Ramos (cell line): ENCODE measurements around the gene SHMT2.
"Not testable (repeated sequence)": the region's sequence is repeated elsewhere in the genome, so short reads cannot be mapped to it uniquely, and the experiment has no call there.

Experiments used
- in situ Hi-C: fragments of 300-500 bp; cut with MboI; formaldehyde crosslinking; loops from one replicate; pipeline ENCODE4 v1.14.3; 2022; ENCODE audit warnings: low sequenced_read_pairs; ENCODE audit not compliant: unreplicated experiment

Gene SHMT2

DNA sequence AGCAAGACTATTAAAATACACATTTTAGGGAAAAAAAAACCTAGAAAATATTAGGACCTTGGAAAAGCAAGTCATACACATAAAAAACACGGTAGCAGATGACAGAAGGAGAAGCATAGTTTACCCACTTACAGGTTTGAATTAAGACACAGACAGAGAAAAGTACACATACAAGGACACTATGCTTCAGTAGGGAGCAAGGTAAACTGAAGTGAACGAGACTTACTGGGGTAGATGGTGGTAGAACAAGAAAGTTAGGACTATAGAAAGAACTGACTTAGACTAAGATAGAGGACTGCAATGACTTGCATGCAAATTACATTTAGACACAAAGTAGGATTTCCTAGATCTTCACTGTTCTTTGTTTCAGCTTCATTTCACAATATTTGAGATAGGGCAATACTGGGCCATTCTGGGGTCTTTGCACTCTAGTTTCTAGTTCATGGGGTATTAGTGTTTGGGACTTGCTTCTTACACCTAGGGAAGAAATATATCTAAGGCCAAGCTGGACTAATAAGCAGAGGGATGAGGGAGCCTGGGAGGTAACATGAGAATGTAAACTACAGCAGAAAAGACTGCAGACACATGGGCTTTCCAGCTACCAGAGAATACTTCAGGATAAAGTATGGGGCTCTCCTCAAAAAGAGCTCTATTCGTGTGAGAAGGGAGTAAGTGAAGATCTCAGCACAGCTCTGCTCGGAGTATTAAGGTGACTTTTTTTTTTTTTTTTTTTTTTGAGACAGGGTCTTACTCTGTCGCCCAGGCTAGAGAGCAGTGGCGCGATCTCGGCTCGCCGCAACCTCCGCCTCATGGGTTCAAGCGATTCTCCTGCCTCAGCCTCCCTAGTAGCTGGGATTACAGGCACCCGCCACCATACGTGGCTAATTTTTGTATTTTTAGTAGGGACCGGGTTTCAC is 49.2 kb downstream of the SHMT2 start:
- in situ Hi-C loops: no loop called here

DNA sequence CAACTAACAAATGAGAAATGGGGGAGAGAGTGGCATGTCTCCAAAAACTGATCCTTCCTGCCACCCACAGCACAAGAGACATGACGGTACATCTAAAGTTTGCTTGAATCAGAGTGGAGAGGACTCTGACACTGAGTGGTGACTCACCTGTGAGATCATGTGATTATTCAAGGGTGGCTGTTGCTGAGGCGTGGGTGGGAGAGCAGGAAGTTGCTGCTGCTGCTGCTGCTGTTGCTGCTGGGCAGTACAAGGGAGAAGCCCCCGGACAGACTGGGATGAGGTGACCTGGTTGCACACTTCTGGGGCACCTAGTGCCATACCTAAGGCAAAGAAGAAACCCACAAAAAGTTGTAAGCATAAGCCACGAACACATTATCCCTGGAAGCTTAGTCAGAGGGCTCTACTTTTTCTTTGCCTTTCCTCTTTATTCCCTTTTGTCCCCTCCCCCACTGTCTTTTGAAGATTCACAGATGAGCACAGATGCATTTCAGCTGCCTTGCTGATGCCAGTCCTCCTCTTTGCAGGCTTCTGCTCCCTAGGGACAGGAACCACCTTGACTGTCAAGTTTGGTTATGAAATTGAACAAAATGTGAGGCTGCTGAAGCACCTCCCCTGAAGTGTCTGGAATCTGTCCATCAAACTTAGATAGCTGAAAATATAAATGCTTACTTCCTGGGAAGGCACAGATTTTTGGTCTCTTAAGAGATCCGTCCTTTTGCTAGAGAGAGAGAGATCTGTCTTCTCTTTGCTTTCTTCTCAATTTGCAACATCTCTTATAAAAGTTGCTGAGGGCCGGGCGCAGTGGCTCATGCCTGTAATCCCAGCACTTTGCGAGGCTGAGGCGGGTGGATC is 50.9 kb downstream of the SHMT2 start:
- in situ Hi-C loops: no loop called here

DNA sequence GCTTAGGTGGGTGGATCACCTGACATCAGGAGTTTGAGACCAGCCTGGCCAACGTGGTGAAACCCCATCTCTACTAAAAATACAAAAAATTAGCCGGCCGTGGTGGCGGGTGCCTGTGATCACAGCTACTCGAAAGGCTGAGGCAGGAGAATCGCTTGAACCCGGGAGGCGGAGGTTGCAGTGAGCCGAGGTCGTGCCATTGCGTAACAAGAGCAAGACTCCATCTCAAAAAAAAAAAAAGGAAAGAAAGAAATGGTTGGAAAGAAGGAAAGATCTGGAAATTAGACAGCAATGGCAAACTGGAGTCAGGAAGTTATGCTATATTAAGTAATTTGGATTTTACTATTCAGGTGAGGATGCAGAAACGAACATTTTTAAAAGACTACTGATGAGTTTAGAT is 52.6 kb downstream of the SHMT2 start:
- in situ Hi-C loops: not testable (repeated sequence)
